ENCODE results near the gene TAX1BP3. TPM values are rescaled to one million over a fixed set of nuclear protein-coding genes. Genes with fewer than 3 reads are reported as not detected.

TAX1BP3 gene
- total and polyA plus RNA-seq, 2 experiments from 2014 or later = 98.7 to 134 TPM

GRCh38 chr17:3669085-3669347 is 638 bp upstream of the TAX1BP3 start:
- peaks cover 14% of the 10 kb centered on the region for H4K20me1 ChIP-seq (replicated peaks; ENCODE audit: insufficient read depth)
- H3K36me3 Mint-ChIP-seq (ENCODE audit: low read depth) = peaks cover 22% of the 10 kb centered on the region; the same call in 2 of the 3 replicates
- peak overlapping the region; percentile 52; the same call in 1 of the 2 replicates for H2AFZ ChIP-seq
- peak overlapping the region; percentile 90 for H3K27ac ChIP-seq (ENCODE audit: low read depth)
- H3F3A ChIP-seq (replicated peaks; ENCODE audit: low read depth) = peaks cover 21% of the 10 kb centered on the region; the same call in 1 of the 2 replicates
- peak overlapping the region; percentile 96 for H3K27ac Mint-ChIP-seq
- ATAC-seq (peak; percentile 1; the same call in 2 of the 3 replicates), DNase-seq (ENCODE audit: low spot score) (no peak)
- H3K9me2 ChIP-seq (ENCODE audit: insufficient read depth) = no peaks in the 10 kb centered on the region
- peaks cover 24% of the 10 kb centered on the region for H3K4me1 Mint-ChIP-seq
- H3K27me3 Mint-ChIP-seq (ENCODE audit: insufficient read depth, low read depth, poor library complexity) = peaks cover 19% of the 10 kb centered on the region
- H3K4me3 ChIP-seq = peak overlapping the region; percentile 99
- H3K79me2 ChIP-seq (replicated peaks; ENCODE audit: insufficient read depth) = peaks cover 41% of the 10 kb centered on the region
- peak overlapping the region; percentile 98 for H3K4me2 ChIP-seq
- peaks cover 7% of the 10 kb centered on the region; the same call in 1 of the 2 replicates for H3K4me1 ChIP-seq (ENCODE audit: insufficient read depth)
- H3K27me3 ChIP-seq (ENCODE audit: insufficient read depth) = no peaks in the 10 kb centered on the region
- H3K9me3 Mint-ChIP-seq = no peaks in the 10 kb centered on the region; the same call in 2 of the 3 replicates
- no peaks in the 10 kb centered on the region for H3K36me3 ChIP-seq (ENCODE audit: insufficient read depth)
- H3K4me3 Mint-ChIP-seq = peak overlapping the region; percentile 100
- no peak for TF ChIP-seq EZH2phosphoT487 (IDR thresholded peaks at IDR 0.05; ENCODE audit: unreplicated experiment)
- no peak for TF ChIP-seq EZH2 (IDR thresholded peaks at IDR 0.05; ENCODE audit: low read depth, unreplicated experiment)
- no peak for TF ChIP-seq CTCF (conservative IDR thresholded peaks at IDR 0.05; ENCODE audit: low read depth in 2 of 2)
- no peak for TF ChIP-seq STAT1 (IDR thresholded peaks at IDR 0.05; ENCODE audit: unreplicated experiment)
- no peak for TF ChIP-seq ZNF331 (CRISPR knock-in tag; IDR thresholded peaks at IDR 0.05; ENCODE audit: low read depth)
- TF ChIP-seq JUNB (IDR thresholded peaks at IDR 0.05; ENCODE audit: unreplicated experiment) = no peak
- no peak for TF ChIP-seq ZNF462 (CRISPR knock-in tag; IDR thresholded peaks at IDR 0.05)
- no peak for TF ChIP-seq POLR2AphosphoS5 (IDR thresholded peaks at IDR 0.05; ENCODE audit: low read depth)

All from GM23338 (cell line).